OCI-LY7 (cell line): Measurements from ENCODE around the gene ACAP1. TPM values are rescaled to one million over a fixed set of nuclear protein-coding genes. Genes with fewer than 3 reads are reported as not detected.
"Not testable (repeated sequence)": the region's sequence is repeated elsewhere in the genome, so short reads cannot be mapped to it uniquely, and the experiment has no call there.

ENCODE experiments used
- BruUV-seq: library from RNA; stranded (reverse); fragments of 400-500 nt; replicated peaks from 2 replicates; lab custom pipeline; 2021; lab: Mats Ljungman, UMichigan
- CTCF ChIA-PET: fragments of 300-600 bp; sonication (Branson Sonifier 250); formaldehyde crosslinking; loops from one replicate; lab custom pipeline; 2022; ENCODE audit warnings: antibody characterized with exemption; ENCODE audit not compliant: unreplicated experiment; lab: Charles Lee
- POLR2A ChIA-PET: fragments of 300-600 bp; sonication (Branson Sonifier 250); formaldehyde crosslinking; loops from one replicate; lab custom pipeline; 2022; ENCODE audit warnings: antibody characterized with exemption; lab: Charles Lee
- DNase-seq: peaks from one replicate; pipeline ENCODE4 v3.0.0-alpha.2; 2015; ENCODE audit warnings: low spot score
- H2AFZ ChIP-seq: fragments of 200-600 bp; sonication (generic), shearing (Covaris generic); 2 replicates; pipeline ENCODE4 v1.6.1; 2014; ENCODE audit warnings: mild to moderate bottlenecking, antibody characterized with exemption, low read length, moderate library complexity
- H3K27ac ChIP-seq: fragments of 200-600 bp; sonication (generic); 2 replicates; pipeline ENCODE4 v1.5.1; 2014; ENCODE audit warnings: mixed run types, low read depth, mild to moderate bottlenecking, moderate library complexity, low read length, inconsistent platforms; ENCODE audit not compliant: poor library complexity, severe bottlenecking
- H3K36me3 ChIP-seq: fragments of 200-600 bp; sonication (generic); 2 replicates; pipeline ENCODE4 v1.6.1; 2014; ENCODE audit warnings: mild to moderate bottlenecking, antibody characterized with exemption, low read length, moderate library complexity, mixed read lengths; ENCODE audit not compliant: insufficient read depth
- H3K4me1 ChIP-seq: fragments of 200-600 bp; sonication (generic); 2 replicates; pipeline ENCODE4 v1.5.1; 2014; ENCODE audit warnings: mild to moderate bottlenecking, low read length; ENCODE audit not compliant: insufficient read depth, poor library complexity, severe bottlenecking
- H3K4me2 ChIP-seq: fragments of 200-600 bp; sonication (generic); 2 replicates; pipeline ENCODE4 v1.6.1; 2014; ENCODE audit warnings: mild to moderate bottlenecking, low read length
- H3K4me3 ChIP-seq: fragments of 200-600 bp; sonication (generic); 2 replicates; pipeline ENCODE4 v1.5.1; 2014; ENCODE audit warnings: mild to moderate bottlenecking, low read depth, low read length; ENCODE audit not compliant: poor library complexity, severe bottlenecking
- H3K79me2 ChIP-seq: fragments of 200-600 bp; sonication (generic); 2 replicates; pipeline ENCODE4 v1.6.1; 2016; ENCODE audit warnings: low read depth, mild to moderate bottlenecking, low read length, moderate library complexity, mixed read lengths; ENCODE audit not compliant: insufficient read depth
- H3K9me2 ChIP-seq: fragments of 200-600 bp; sonication (generic); 2 replicates; pipeline ENCODE4 v1.6.1; 2016; ENCODE audit warnings: mild to moderate bottlenecking, low read length, mixed read lengths; ENCODE audit not compliant: insufficient read depth
- H3K9me3 ChIP-seq: fragments of 200-600 bp; sonication (generic); 2 replicates; pipeline ENCODE4 v1.6.1; 2014; ENCODE audit warnings: mild to moderate bottlenecking, mixed run types, low read length, mixed read lengths
- H4K20me1 ChIP-seq: fragments of 200-600 bp; sonication (generic); 2 replicates; pipeline ENCODE4 v1.6.1; 2014; ENCODE audit warnings: mild to moderate bottlenecking, antibody characterized with exemption, low read length, moderate library complexity, mixed read lengths; ENCODE audit not compliant: insufficient read depth
- EZH2phosphoT487 ChIP-seq: fragments of 200-600 bp; sonication (generic); IDR thresholded peaks from 2 replicates; pipeline ENCODE4 v1.6.1; 2018; ENCODE audit warnings: low read depth, borderline replicate concordance, mild to moderate bottlenecking, mixed run types, antibody characterized with exemption, low read length, moderate library complexity, mixed read lengths
- intact Hi-C: fragments of 100-400 bp; cut with micrococcal nuclease; formaldehyde crosslinking; loops from one replicate; pipeline ENCODE4 v1.10.0; 2022; ENCODE audit not compliant: unreplicated experiment
- total RNA-seq, 2 experiments: library from RNA; depleted of rRNA in 1 of 2; stranded (reverse); fragments of >200 nt in 1 of 2; shearing (Covaris generic) in 1 of 2; gene quantifications; 2 replicates each; pipeline ENCODE4 v1.2.3, GENCODE V29; 2014 to 2022
- TF ChIP-seq, protein P1 (sequence below): fragments of 200-600 bp; sonication (generic); conservative IDR thresholded peaks from 2 replicates; pipeline ENCODE4 v1.5.1; 2014; ENCODE audit warnings: mild to moderate bottlenecking, antibody characterized with exemption, low read length, moderate library complexity, mixed read lengths

ACAP1 gene
- total RNA-seq, 2 experiments from 2014 or later: 117 to 259 TPM

DNA sequence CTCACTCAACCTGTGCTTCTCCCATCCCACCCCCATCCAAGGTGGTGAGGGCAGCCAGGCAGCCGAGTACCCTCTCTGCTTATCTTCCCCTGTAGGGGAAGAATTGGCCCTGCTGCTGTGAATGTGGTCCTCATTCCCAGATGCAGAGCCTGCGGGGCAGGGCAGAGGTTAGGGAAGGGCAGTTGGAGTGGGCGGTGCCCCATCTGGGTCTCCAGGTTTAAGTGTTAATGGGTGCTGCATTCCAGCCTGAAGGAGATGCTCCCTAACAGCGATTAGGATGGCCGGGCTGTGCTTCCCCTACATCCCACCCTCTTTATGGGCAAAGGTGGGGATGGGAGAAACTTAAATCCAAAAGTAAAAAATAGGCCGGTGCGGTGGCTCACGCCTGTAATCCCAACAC lies 30.8 kb downstream of the ACAP1 start:
- Histone ChIP-seq H2AFZ (no peak overlapping the region), H3K36me3 (no peaks in the 10 kb centered on the region), H3K79me2 (no peaks in the 10 kb centered on the region), H3K27ac (no peak overlapping the region), H3K4me1 (no peaks in the 10 kb centered on the region), H4K20me1 (no peaks in the 10 kb centered on the region), H3K9me3 (no peaks in the 10 kb centered on the region), H3K4me3 (no peak overlapping the region), H3K4me2 (no peak overlapping the region), H3K9me2 (no peaks in the 10 kb centered on the region)
- DNase-seq: no peak
- ChIA-PET CTCF (no interaction called here), POLR2A (interaction anchor here (0.6 kb wide), 1 partner anchor 78 kb away, joined by 4 read pairs; no protein-coding TSS in a partner anchor)
- intact Hi-C loops: no loop called here
- TF ChIP-seq, protein P1, sequence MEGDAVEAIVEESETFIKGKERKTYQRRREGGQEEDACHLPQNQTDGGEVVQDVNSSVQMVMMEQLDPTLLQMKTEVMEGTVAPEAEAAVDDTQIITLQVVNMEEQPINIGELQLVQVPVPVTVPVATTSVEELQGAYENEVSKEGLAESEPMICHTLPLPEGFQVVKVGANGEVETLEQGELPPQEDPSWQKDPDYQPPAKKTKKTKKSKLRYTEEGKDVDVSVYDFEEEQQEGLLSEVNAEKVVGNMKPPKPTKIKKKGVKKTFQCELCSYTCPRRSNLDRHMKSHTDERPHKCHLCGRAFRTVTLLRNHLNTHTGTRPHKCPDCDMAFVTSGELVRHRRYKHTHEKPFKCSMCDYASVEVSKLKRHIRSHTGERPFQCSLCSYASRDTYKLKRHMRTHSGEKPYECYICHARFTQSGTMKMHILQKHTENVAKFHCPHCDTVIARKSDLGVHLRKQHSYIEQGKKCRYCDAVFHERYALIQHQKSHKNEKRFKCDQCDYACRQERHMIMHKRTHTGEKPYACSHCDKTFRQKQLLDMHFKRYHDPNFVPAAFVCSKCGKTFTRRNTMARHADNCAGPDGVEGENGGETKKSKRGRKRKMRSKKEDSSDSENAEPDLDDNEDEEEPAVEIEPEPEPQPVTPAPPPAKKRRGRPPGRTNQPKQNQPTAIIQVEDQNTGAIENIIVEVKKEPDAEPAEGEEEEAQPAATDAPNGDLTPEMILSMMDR: no peak
- no peak for TF ChIP-seq EZH2phosphoT487
- no TSS peak for BruUV-seq

DNA sequence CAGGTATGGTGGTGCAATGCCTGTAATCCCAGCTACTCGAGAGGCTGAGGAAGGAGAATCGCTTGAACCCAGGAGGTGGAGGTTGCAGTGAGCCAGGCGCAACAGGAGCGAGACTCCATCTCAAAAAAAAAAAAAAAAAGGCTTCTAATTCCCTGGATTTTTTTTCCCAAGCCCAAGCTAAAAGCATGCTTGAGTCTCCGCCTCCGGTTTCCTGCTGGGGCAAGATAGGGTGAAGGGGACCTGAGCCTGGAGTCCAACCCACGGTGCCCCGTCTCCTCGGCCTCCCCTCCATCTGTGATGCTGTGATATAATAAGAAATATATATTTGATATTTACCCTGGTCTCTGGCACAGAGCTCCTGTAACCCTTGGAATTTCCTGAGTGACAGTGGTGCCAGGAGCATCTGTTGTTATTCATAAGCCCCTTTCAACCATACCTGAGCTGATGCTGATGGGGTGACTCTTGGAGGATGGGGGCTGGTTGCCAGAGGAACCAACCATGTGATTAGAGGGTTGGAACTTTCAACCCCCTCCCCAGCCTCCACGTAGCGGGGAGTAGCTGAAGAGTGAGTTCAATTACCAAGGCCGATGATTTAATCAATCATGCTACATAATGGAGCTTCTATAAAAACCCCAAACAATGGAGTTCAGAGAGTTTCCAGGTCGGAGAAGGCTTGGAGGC lies 31.7 kb downstream of the ACAP1 start:
- ChIA-PET POLR2A (interaction anchor here (0.6 kb wide), 2 partner anchors 77 to 1522 kb away, joined by 3 to 4 read pairs; no protein-coding TSS in a partner anchor), CTCF (no interaction called here)
- BruUV-seq: no TSS peak
- Histone ChIP-seq H3K36me3 (no peaks in the 10 kb centered on the region), H3K9me2 (no peaks in the 10 kb centered on the region), H4K20me1 (no peaks in the 10 kb centered on the region), H2AFZ (no peak overlapping the region), H3K4me3 (no peak overlapping the region), H3K79me2 (no peaks in the 10 kb centered on the region), H3K27ac (no peak overlapping the region), H3K4me1 (no peaks in the 10 kb centered on the region), H3K4me2 (no peak overlapping the region), H3K9me3 (no peaks in the 10 kb centered on the region)
- intact Hi-C loops: no loop called here
- DNase-seq: no peak
- TF ChIP-seq EZH2phosphoT487: no peak
- TF ChIP-seq, protein P1: no peak

DNA sequence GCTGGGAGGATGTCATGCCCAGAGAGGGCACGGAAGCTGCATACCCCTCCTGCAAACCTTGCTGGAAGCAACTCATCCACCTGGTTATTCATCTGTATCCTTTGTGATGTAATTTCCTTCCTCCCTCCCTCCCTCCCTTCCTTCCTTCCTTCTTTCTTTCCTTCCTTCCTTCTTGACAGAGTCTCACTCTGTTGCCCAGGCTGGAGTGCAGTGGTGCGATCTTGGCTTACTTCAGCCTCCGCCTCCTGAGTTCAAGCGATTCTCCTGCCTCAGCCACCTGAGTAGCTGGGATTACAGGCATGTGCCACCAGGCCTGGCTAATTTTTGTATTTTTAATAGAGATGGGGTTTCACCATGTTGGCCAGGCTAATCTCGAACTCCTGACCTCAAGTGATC lies 32.3 kb downstream of the ACAP1 start:
- H4K20me1 ChIP-seq, H3K36me3 ChIP-seq, H3K4me3 ChIP-seq, H2AFZ ChIP-seq, intact Hi-C loops, CTCF ChIA-PET, POLR2A ChIA-PET, H3K4me2 ChIP-seq, BruUV-seq, H3K27ac ChIP-seq, H3K79me2 ChIP-seq, H3K9me2 ChIP-seq, DNase-seq, H3K4me1 ChIP-seq, H3K9me3 ChIP-seq: not testable (repeated sequence)
